Transverse colon (tissue), 4 donors: ENCODE data around the gene TMEM255B. TPM values are rescaled to one million over a fixed set of nuclear protein-coding genes. Genes with fewer than 3 reads are reported as not detected.

ENCODE experiments used
- DNase-seq: peaks from one replicate; pipeline ENCODE4 v3.0.0-alpha.2; 2019
- H3K27ac ChIP-seq, 4 donors: fragments of 200-600 bp; sonication (generic); 2 replicates each; pipeline ENCODE4 v1.5.1; 2016 to 2018; ENCODE audit warnings: inconsistent platforms in 4 of 4
- H3K27me3 ChIP-seq: fragments of 200-600 bp; sonication (generic); 2 replicates; pipeline ENCODE4 v1.5.1; 2017; ENCODE audit warnings: inconsistent platforms
- H3K36me3 ChIP-seq, 4 donors: fragments of 200-600 bp; sonication (generic); 2 replicates each; pipeline ENCODE4 v1.5.1; 2017 to 2019; ENCODE audit warnings: inconsistent platforms in 4 of 4
- H3K4me1 ChIP-seq, 4 donors: fragments of 200-600 bp; sonication (generic); 2 replicates each; pipeline ENCODE4 v1.5.1; 2017 to 2020; ENCODE audit warnings: inconsistent platforms in 4 of 4
- H3K4me3 ChIP-seq, 4 donors: fragments of 200-600 bp; sonication (generic); 1 replicate in 1 of 4; 2 replicates in 3 of 4; pipeline versions ENCODE4 v1.5.1 to v1.6.1; 2017 to 2019; ENCODE audit warnings: inconsistent platforms in 4 of 4
- H3K9me3 ChIP-seq, 2 donors: fragments of 200-600 bp; sonication (generic); 2 replicates each; pipeline ENCODE4 v1.5.1; 2017 to 2019; ENCODE audit warnings: inconsistent platforms in 2 of 2
- EP300 ChIP-seq: sonication (generic); formaldehyde crosslinking; IDR thresholded peaks from one replicate; pipeline ENCODE4 v1.6.1; 2017; ENCODE audit warnings: antibody characterized with exemption, low read depth
- POLR2A ChIP-seq: fragments of 450-650 bp; IDR thresholded peaks from one replicate; pipeline ENCODE4 v1.6.1; 2016; ENCODE audit warnings: antibody characterized with exemption, mild to moderate bottlenecking, moderate library complexity
- POLR2AphosphoS5 ChIP-seq, 3 donors: sonication (generic); formaldehyde crosslinking; IDR thresholded peaks; one replicate each; pipeline ENCODE4 v1.6.1; 2016; ENCODE audit warnings: antibody characterized with exemption in 3 of 3
- WGBS, 2 donors: methylation state at CpG; one replicate each; pipeline ENCODE4 v1.1.5; 2018; ENCODE audit warnings: low coverage in 1 of 2; 5-methylcytosine and 5-hydroxymethylcytosine counted together
- in situ Hi-C, 4 donors: fragments of 200-750 bp; cut with MboI; loops; one replicate each; pipeline versions ENCODE4 v1.15.0 to v1.15.1; 2017; ENCODE audit warnings: low sequenced_read_pairs in 3 of 4, low pct_ligation_motif_present in 1 of 4, low pct_unique_long_range_greater_than_20kb in 1 of 4
- intact Hi-C: fragments of 100-400 bp; cut with DNase I; formaldehyde crosslinking; loops from one replicate; pipeline ENCODE4 v1.15.1; 2023; ENCODE audit warnings: low total_unique reads
- total RNA-seq, 4 donors: library from RNA; depleted of rRNA; stranded (reverse); fragments of >200 nt; gene quantifications; one replicate each; pipeline ENCODE4 v1.1.0, GENCODE V29; 2016
- TF ChIP-seq, protein P1 (sequence below), 5 experiments: fragments of 200-600 bp in 3 of 5; fragments of 450-650 bp in 2 of 5; sonication (generic) in 3 of 5; IDR thresholded peaks; 1 replicate in 2 of 5; 2 replicates in 3 of 5; pipeline ENCODE4 v1.5.1; 2016 to 2017; ENCODE audit warnings: antibody characterized with exemption in 5 of 5, inconsistent platforms in 3 of 5, mild to moderate bottlenecking in 2 of 5, moderate library complexity in 1 of 5

TMEM255B gene
- total RNA-seq, 4 donors from 2014 or later: 0.79 to 27.7 (median 9.4) TPM

DNA sequence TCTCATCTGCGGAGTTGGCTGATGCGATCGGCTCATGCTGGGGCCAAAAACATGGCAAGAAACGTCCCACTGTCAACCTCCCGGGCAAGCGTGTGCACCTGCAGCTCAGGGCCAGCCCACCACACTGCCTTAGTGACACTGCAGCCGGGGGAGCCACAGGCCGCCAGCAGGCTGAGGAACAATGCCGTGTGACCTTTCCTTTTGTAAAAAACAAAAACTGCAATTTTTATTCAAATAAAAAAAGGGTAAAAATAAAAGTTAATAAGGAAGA lies 18.8 kb upstream of the TMEM255B start:
- WGBS, 2 donors: 50 to 80% methylated on average over 3 to 9 of the region's 9 CpGs
- Histone ChIP-seq H3K4me1 (peaks cover 0 to 22% (median 19%) of the 10 kb centered on the region in 4 donors), H3K9me3 (no peaks in the 10 kb centered on the region), H3K4me3 (no peak overlapping the region), H3K27me3 (no peaks in the 10 kb centered on the region), H3K36me3 (no peaks in the 10 kb centered on the region), H3K27ac (no peak overlapping the region)
- TF ChIP-seq, protein P1, sequence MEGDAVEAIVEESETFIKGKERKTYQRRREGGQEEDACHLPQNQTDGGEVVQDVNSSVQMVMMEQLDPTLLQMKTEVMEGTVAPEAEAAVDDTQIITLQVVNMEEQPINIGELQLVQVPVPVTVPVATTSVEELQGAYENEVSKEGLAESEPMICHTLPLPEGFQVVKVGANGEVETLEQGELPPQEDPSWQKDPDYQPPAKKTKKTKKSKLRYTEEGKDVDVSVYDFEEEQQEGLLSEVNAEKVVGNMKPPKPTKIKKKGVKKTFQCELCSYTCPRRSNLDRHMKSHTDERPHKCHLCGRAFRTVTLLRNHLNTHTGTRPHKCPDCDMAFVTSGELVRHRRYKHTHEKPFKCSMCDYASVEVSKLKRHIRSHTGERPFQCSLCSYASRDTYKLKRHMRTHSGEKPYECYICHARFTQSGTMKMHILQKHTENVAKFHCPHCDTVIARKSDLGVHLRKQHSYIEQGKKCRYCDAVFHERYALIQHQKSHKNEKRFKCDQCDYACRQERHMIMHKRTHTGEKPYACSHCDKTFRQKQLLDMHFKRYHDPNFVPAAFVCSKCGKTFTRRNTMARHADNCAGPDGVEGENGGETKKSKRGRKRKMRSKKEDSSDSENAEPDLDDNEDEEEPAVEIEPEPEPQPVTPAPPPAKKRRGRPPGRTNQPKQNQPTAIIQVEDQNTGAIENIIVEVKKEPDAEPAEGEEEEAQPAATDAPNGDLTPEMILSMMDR (IDR thresholded peaks at IDR 0.05): no peak
- TF ChIP-seq POLR2A (no peak), POLR2AphosphoS5 (IDR thresholded peaks at IDR 0.05) (no peak), EP300 (no peak)
- no peak for DNase-seq
- intact Hi-C loops (no loop called here), in situ Hi-C loops (no loop called here)

DNA sequence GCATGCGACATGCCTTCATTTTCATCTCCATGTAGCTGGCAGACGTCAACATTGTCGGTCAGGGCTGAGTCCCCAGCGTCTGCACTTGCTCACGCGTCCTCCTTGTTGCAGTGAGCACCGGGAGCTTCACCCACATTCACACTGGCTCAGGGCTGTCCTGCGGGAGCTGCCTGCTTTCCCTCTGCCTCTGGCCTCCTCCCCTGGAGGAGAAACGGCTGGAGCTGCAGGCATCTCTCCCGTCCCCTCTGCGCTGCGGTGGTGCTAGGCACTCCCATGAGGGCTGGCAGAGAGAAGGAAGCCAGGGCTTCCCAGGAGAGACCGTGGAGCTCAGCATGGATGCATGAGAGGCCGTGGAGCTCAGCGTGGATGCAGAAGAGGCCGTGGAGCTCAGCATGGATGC lies 18.4 kb upstream of the TMEM255B start:
- WGBS, 2 donors: 83 to 91% methylated on average over 4 to 16 of the region's 16 CpGs
- Histone ChIP-seq H3K36me3 (no peaks in the 10 kb centered on the region), H3K27me3 (no peaks in the 10 kb centered on the region), H3K4me1 (peaks cover 0 to 22% (median 19%) of the 10 kb centered on the region in 4 donors), H3K9me3 (no peaks in the 10 kb centered on the region), H3K27ac (no peak overlapping the region), H3K4me3 (no peak overlapping the region)
- DNase-seq: no peak
- intact Hi-C loops: no loop called here
- in situ Hi-C loops: no loop called here
- TF ChIP-seq, protein P1 (IDR thresholded peaks at IDR 0.05): no peak
- no peak for TF ChIP-seq POLR2AphosphoS5 (IDR thresholded peaks at IDR 0.05)
- no peak for TF ChIP-seq EP300
- TF ChIP-seq POLR2A: no peak

DNA sequence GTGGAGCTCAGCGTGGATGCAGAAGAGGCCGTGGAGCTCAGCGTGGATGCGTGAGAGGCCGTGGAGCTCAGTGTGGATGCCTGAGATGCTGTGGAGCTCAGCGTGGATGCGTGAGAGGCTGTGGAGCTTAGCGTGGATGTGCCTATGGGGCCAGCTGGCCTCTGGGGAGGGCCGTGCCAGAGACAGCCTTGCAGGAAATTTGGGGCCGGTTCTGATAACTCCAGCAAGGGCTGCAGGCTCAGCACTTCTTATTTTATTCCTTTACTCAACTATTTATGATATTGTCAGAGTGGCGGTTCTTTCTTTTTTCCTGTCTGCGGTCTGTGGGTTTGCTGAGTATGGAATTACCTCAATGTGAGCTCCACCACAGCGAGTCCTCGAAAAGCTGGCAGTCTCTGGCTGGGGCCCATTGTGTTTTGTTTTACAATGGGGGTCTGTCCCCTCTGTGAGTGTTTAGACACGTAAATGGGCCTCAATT lies 17.8 kb upstream of the TMEM255B start:
- intact Hi-C loops: no loop called here
- Histone ChIP-seq H3K36me3 (no peaks in the 10 kb centered on the region), H3K27ac (no peak overlapping the region), H3K27me3 (no peaks in the 10 kb centered on the region), H3K4me3 (no peak overlapping the region), H3K9me3 (no peaks in the 10 kb centered on the region), H3K4me1 (peaks cover 0 to 22% (median 18%) of the 10 kb centered on the region in 4 donors)
- in situ Hi-C loops: no loop called here
- no peak for DNase-seq
- TF ChIP-seq POLR2AphosphoS5 (IDR thresholded peaks at IDR 0.05) (no peak), EP300 (no peak), POLR2A (no peak)
- TF ChIP-seq, protein P1 (IDR thresholded peaks at IDR 0.05): no peak
- 52 to 66% methylated on average over 10 to 15 of the region's 15 CpGs for whole genome bisulfite sequencing, 2 donors

DNA sequence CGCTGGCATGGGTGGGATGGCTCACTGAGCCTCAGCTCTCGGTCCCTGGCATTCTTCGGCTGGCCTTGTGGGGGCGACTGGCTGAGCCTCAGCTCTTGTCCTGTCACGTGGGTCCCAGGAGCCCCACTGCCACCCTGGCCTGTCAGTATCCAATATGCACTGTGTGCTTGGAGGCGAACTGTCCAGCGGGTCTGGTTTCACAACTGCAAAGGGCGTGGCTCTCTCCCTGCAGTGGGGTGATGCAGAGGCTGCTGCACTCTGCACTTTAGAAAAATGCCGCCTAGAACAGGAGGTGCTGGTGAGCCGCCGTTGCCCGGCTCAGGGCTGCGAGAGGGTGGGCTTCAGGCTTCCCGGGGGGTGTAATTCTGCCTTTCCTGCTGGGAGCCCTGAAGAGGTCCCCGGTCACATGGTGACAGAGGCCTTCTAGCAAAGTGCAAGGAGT lies 17.0 kb upstream of the TMEM255B start:
- DNase-seq: peak; percentile 55
- in situ Hi-C loops (no loop called here), intact Hi-C loops (no loop called here)
- Histone ChIP-seq H3K27ac (no peak overlapping the region), H3K36me3 (no peaks in the 10 kb centered on the region), H3K4me1 (peaks cover 0 to 18% (median 12%) of the 10 kb centered on the region in 4 donors), H3K9me3 (no peaks in the 10 kb centered on the region), H3K27me3 (no peaks in the 10 kb centered on the region), H3K4me3 (no peak overlapping the region)
- no peak for TF ChIP-seq EP300
- TF ChIP-seq, protein P1 (IDR thresholded peaks at IDR 0.05): no peak
- no peak for TF ChIP-seq POLR2AphosphoS5 (IDR thresholded peaks at IDR 0.05)
- no peak for TF ChIP-seq POLR2A
- WGBS, 2 donors: 13 to 36% methylated on average over 4 to 15 of the region's 15 CpGs
